Stimulated activated CD8-positive, alpha-beta memory T cell treated with anti-CD3 and anti-CD28 coated beads, Interleukin-15, amount 100 ng/mL, for 48 hours (primary cell): Measurements from ENCODE around the gene DNAH7.
"Not testable (repeated sequence)": the region's sequence is repeated elsewhere in the genome, so short reads cannot be mapped to it uniquely, and the experiment has no call there.

ENCODE experiments used
- DNase-seq, 2 donors: peaks; one replicate each; pipeline ENCODE4 v3.0.0-alpha.2; 2020; ENCODE audit warnings: low read depth in 2 of 2

The DNAH7 gene

DNA sequence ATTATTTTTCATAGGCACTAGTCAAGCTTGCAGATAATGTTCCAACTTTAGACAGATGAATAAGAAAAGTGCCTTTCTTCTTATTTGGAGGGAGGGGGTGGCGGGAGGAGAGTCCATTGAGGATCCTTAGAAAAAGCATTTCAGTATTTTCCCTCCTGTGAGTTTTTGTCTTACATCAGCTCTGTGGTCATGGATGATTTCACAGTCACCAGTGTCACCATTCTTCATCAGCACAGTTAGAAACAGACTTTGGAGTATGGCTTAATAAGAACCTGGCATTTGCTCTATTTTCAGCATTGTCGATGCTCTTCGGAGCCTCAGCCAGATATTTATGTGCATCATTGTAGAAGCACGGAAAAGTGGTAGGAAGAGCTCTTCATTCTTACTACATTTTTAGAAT, 341.5 kb downstream of the DNAH7 start:
- DNase-seq: no peak

DNA sequence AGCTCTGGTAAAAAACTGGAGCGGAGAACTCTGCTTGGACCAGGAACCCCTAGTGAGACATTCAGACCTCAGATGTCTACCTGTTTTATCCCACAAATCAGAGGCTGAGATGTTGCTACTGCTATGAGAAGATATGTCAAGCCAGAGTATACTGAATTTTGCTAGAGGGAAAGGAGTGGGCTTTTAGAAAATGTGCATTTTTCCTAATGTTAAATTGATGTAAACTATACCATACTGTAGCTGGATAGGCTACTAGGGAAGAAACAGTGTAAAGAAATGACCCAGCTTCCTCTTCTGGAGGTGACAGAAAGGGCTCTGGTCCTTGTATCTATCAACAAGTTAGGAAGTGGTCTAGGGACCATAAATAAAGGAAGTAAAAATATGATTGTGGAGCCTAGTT, 346.6 kb downstream of the DNAH7 start:
- no peak for DNase-seq

DNA sequence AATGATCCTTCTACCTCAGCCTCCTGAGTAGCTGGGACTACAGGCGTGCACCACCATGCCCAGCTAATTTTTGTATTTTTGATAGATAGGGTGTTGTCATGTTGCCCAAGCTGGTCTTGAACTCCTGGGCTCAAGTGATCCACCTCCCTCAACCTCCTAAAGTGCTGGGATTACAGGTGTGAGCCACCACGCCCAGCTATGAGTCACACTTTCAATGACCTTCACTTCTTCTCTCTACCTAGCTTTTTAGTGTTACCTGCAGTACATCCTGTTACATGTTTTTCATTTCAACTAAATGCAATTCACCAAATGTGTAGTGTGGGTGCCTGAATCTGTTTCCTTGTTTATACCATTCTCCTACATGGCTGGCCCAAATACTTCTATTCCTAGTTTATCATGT, 347.6 kb downstream of the DNAH7 start:
- no peak for DNase-seq

DNA sequence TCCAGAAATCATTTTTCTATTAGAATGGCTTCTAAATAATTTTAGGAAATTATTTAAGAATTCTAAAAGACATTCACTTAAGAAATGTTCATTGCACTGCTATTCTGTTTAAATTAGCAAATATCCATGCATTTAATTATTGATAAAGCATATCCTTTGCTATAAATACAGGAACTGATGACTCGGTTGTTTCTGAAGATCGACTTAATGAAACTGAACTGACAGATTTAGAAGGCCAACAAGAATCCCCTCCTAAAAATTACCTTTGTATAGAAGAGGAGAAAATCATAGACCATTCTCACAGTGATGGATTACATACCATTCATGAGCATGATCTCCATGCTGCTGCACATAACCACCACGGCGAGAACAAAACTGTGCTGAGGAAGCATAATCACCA, 352.2 kb downstream of the DNAH7 start:
- no peak for DNase-seq

DNA sequence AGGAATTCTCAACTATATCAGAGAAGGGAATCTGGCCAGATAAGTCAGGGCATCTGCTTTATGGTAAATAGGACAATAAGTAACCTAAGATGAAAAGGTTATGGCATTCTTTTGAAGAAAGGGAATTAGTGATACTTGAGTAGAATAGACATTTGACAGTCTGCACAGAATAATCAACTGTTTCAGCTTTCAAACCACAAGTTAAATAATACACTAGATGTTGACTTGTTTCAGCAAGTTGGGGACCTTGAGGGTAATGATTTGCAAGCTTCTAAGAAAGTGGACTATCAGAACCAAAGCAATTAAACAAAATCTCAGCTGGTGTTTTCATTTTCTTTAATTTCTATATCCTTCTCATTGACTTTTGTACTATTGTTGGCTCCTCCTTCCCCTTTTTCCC, 357.2 kb downstream of the DNAH7 start:
- DNase-seq: no peak

DNA sequence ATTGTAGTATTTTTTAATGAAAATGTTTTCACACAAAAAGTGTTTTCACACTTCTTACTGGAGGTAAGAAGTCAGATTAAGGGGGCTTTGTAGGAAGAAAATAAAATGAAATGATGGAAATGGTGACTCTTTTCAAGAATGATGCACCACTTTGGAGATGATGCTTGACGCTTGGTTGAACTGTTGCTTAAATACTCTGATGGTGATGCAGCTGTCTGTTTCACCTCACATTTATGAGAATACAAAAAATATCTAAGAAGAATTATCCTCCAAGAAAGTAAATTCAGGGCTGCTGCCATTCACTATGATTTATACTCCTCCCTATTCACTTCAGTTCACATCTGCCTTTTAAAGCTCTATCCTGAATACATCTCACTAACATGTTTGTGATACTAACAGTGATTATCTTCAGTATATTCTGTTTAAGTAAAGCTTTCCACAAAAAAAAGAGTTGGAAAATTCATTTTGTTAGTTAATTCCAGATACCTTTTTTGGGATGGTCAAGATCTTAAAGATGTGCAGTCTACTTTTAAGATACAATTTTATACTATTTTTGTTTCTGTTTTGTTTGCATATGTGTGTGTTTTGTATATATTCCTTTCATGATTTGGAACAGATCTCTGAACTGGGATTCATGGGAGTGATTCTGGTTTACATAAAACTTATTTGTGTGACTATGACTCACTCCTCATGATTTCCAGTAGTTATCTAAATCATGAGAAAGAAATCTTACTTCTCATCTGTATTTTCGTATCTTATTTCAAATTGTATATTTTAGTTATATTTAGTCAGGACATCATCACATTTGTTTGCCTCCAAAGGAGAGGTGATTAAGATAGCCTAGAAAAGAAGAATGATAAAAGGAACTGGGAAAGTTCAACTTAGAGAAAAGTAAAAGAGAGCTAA, 358.5 kb downstream of the DNAH7 start:
- no peak for DNase-seq

DNA sequence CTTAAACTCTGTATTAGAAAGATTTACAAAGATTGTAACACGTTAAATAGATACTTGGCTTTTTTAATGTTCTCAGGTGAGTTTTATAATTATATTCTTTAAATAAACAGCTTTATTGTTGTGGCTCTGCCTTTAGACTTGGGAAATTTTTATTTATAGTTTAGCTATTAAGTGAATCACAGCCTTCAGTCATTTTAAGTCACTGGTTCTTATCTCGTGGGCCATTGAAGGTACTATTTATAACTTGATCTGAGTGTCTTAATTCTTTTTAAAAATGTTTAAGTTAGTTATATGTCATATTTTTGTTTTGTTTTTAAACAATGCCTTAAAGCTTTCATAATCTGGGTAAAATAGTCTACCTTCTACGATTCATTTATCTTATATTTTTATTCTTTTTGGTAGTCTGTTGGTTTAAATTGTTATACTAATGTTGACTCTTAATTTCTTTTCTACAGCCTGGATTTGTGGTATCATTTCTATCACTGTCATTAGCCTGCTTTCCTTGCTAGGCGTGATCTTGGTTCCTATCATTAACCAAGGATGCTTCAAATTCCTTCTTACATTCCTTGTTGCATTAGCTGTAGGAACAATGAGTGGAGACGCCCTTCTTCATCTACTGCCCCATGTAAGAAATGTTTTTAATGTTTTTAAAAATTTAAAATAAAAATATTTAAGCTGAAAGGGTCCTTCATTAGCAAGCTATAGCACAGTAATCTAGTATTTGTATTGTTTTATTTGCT, 362.3 kb downstream of the DNAH7 start:
- no peak for DNase-seq

DNA sequence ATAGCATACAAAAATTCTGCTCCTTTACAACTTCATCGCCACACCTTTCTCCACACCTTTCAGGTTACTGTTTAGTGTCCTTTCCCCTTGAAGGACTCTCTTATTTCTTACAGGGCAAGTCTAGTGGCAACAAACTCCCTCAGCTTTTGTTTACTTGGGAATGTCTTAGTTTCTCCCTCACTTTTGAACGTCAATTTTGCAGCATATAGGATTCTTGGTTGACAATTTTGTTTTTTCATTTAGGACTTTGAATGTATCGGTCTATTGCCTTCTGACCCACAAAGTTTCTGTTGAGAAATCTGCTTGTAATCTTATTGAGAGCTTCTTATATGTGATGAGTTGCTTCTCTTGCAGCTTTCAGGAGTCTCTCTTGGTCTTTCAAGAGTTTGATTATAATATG, 368.2 kb downstream of the DNAH7 start:
- no peak for DNase-seq

DNA sequence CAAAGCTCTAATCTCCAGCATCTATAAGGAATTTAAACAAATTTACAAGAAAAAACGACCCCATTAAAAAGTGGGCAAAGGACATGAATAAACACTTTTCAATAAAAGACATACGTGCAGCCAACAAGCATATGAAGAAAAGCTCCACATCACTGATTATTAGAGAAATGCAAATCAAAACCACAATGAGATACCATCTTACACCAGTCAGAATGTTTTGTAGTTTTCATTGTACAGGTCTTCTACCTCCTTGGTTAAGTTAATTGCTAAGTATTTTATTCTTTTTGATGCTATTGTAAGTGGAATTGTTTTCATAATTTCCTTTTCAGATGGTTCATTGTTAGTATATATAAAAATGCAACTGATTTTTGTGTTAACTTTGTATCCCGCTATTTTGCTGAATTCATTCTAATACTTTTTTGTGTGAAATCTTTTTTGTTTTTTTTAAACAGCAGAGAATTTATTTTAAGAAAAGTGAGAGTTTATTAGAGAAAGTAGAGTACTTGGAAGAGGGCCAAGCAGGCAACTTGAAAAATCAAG, 370.9 kb downstream of the DNAH7 start:
- no peak for DNase-seq

DNA sequence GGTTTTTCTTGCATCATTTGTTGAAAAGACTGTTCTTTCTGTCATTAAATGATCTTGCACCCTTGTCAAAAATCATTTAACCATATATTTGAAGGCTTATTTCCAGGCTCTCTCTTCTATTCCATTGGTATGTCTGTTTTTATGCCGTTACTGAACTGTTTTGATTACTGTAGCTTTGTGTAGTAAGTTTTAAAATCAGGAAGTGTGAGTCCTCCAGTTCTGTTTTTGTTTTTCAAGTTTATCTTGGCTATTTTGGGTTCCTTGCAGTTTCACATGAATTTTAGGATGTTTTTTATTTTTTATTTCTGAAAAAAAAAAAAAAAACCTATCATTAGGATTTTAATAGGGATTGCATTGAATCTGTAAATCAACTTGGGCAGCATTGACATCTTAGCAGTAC, 372.6 kb downstream of the DNAH7 start:
- no peak for DNase-seq

DNA sequence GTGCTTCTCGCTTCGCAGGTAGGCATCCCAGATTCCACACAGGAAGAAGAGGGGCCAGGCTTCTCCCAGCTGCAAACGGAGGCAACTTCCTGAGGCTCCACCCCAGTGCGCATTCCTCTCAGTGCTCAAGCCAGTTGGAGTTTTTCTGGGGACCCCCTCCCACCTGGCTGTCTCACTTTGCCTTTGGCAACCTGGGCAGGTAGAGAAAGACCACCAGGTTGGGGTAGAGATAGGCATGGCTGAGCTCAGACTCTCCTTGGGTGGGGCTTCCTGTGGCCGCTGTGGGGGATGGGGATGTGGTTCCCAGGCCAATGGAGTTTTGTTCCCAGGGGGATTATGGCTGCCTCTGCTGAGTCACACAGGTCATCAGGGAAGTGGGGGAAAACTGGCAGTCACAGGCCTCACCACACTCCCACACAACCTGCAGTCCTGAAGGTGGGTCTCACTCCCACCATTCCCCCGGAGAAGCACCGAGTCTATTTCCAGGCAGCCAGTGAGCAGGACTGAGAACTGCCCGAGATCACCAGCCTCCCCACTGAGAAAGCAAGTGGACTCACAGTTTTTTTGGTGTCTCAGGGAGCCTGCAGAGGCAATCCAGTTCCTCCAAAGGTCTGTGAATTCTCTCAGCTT, 373.5 kb downstream of the DNAH7 start:
- DNase-seq: no peak

DNA sequence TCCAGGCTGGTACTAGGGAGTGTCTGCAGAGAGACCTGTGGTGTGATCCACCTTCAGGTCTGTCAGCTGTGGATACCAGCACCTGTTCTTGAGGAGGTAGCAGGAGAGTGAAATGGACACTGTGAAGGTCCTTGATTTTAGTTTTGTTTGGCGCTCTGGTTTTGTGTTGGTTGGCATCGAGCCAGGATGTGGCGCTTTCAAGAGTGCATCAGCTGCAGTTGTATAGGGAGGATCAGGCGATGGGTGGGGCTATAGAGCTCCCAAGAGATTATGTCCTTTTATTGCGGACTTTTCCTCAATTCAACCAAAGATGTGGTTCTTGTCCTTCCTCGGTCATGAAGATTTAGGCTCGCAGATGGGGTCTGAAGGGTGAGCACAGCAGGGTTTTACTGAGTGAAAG, 374.1 kb downstream of the DNAH7 start:
- no peak for DNase-seq

DNA sequence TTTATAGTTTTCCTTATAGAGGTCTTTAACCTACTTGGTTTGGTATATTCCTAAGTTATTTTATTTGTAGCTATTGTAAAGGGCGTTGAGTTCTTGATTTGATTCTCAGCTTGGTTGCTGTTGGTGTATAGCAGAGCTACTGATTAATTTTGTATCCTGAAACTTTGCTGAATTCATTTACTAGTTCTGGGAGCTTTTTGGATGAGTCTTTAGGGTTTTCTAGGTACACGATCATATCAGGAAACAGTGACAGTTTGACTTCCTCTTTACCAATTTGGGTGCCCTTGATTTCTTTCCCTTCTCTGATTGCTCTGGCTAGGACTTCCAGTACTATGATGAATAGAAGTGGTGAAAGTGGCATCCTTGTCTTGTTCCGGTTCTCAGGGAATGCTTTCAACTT, 376.1 kb downstream of the DNAH7 start:
- not testable (repeated sequence) for DNase-seq
